Prostate gland (tissue), 2 donors: Measurements from ENCODE around the gene CNTN4.

Experiments
- CTCF ChIP-seq, 4 experiments: fragments of 200-600 bp in 2 of 4; fragments of 450-650 bp in 2 of 4; sonication (generic) in 2 of 4; IDR thresholded peaks; 1 replicate in 3 of 4; 2 replicates in 1 of 4; pipeline ENCODE4 v1.5.1; 2016 to 2019; ENCODE audit warnings: antibody characterized with exemption in 4 of 4, mild to moderate bottlenecking in 2 of 4, moderate library complexity in 2 of 4
- POLR2A ChIP-seq: fragments of 450-650 bp; IDR thresholded peaks from one replicate; pipeline ENCODE4 v1.6.1; 2016; ENCODE audit warnings: antibody characterized with exemption, mild to moderate bottlenecking
- POLR2AphosphoS5 ChIP-seq: sonication (generic); formaldehyde crosslinking; IDR thresholded peaks from one replicate; pipeline ENCODE4 v1.6.1; 2017; ENCODE audit warnings: antibody characterized with exemption

GRCh38 chr3:2961576-2961975, 862.9 kb downstream of the CNTN4 start:
- TF ChIP-seq CTCF (IDR thresholded peaks at IDR 0.05): no peak
- TF ChIP-seq POLR2A: no peak
- TF ChIP-seq POLR2AphosphoS5: no peak
